Neural crest cell (in vitro differentiated cells): Measurements from ENCODE around the gene PRRT1B. TPM values are rescaled to one million over a fixed set of nuclear protein-coding genes. Genes with fewer than 3 reads are reported as not detected.

ENCODE experiments used
- DNase-seq: peaks from one replicate; pipeline ENCODE4 v3.0.0; 2021; ENCODE audit warnings: low read depth, mixed read lengths, low spot score
- H3K27ac Mint-ChIP-seq: one replicate; pipeline ENCODE4 v1.8.0; 2021; ENCODE audit warnings: mild to moderate bottlenecking, mixed read lengths; ENCODE audit not compliant: unreplicated experiment
- H3K27me3 Mint-ChIP-seq: 2 replicates; pipeline ENCODE4 v1.8.0; 2021; ENCODE audit warnings: low read depth, mild to moderate bottlenecking, mixed read lengths
- H3K36me3 Mint-ChIP-seq: 2 replicates; pipeline ENCODE4 v1.8.0; 2021; ENCODE audit warnings: low read depth, mild to moderate bottlenecking, mixed read lengths
- H3K4me1 Mint-ChIP-seq: 2 replicates; pipeline ENCODE4 v1.8.0; 2021; ENCODE audit warnings: mixed read lengths
- H3K4me3 Mint-ChIP-seq: one replicate; pipeline ENCODE4 v1.8.0; 2021; ENCODE audit warnings: mild to moderate bottlenecking, mixed read lengths
- H3K9me3 Mint-ChIP-seq: 2 replicates; pipeline ENCODE4 v1.8.0; 2021; ENCODE audit warnings: mixed read lengths
- total RNA-seq: library from RNA; stranded (reverse); gene quantifications from 2 replicates; pipeline ENCODE4 v1.2.1, GENCODE V29; 2021
- TF ChIP-seq, protein P1 (sequence below): fragments of 200-600 bp; sonication (generic); conservative IDR thresholded peaks from 2 replicates; pipeline ENCODE4 v1.5.0; 2021; ENCODE audit warnings: antibody characterized with exemption, mild to moderate bottlenecking

The PRRT1B gene
- total RNA-seq, 1 donor from 2014 or later: not detected

DNA sequence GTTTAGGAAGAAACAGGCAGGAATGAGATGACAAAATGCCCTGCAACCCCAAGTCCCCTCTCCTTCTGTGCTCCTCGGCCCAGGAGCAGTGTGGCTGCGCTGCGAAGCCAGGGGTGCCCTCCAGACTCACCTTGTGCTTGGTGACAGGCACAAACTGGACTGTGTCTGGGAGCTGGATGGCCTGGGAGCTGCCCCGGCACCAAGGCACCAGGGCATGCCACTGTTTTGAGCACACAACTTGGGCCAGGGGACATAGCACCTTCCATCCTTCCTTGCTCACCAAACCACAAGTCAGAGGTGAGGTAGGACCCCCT, 51.1 kb downstream of the PRRT1B start:
- H3K27me3 Mint-ChIP-seq: no peaks in the 10 kb centered on the region
- no peaks in the 10 kb centered on the region for H3K36me3 Mint-ChIP-seq

DNA sequence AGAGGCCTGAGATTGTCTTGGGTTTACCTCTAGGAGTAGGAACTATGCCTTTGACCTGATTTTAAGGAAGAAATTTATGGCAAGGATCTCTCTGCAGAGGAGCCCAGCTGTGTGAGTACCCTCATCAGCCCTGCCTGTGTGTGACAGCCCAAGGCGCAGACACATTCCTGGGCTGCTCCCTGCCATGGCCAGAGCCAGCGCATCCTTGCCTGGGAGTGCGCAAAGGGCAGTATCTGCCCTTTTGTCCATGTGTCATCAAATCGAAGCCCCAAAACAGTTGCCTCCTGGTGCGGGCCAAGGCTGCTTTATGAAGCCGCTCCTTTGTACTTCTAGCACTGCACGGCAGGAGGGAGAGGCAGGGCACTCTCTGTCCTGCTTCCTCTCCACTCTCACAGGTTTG, 51.9 kb downstream of the PRRT1B start:
- Mint-ChIP-seq H3K4me1 (no peaks in the 10 kb centered on the region), H3K9me3 (no peaks in the 10 kb centered on the region), H3K27me3 (no peaks in the 10 kb centered on the region), H3K4me3 (no peak overlapping the region), H3K27ac (no peak overlapping the region), H3K36me3 (no peaks in the 10 kb centered on the region)
- no peak for DNase-seq
- TF ChIP-seq, protein P1, sequence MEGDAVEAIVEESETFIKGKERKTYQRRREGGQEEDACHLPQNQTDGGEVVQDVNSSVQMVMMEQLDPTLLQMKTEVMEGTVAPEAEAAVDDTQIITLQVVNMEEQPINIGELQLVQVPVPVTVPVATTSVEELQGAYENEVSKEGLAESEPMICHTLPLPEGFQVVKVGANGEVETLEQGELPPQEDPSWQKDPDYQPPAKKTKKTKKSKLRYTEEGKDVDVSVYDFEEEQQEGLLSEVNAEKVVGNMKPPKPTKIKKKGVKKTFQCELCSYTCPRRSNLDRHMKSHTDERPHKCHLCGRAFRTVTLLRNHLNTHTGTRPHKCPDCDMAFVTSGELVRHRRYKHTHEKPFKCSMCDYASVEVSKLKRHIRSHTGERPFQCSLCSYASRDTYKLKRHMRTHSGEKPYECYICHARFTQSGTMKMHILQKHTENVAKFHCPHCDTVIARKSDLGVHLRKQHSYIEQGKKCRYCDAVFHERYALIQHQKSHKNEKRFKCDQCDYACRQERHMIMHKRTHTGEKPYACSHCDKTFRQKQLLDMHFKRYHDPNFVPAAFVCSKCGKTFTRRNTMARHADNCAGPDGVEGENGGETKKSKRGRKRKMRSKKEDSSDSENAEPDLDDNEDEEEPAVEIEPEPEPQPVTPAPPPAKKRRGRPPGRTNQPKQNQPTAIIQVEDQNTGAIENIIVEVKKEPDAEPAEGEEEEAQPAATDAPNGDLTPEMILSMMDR: no peak

More for the DNA sequence above, 51.1 kb downstream of the PRRT1B start:
- no peak for DNase-seq
- H3K4me3 Mint-ChIP-seq: no peak overlapping the region
- no peaks in the 10 kb centered on the region for H3K9me3 Mint-ChIP-seq
- no peaks in the 10 kb centered on the region for H3K4me1 Mint-ChIP-seq
- TF ChIP-seq, protein P1: no peak
- no peak overlapping the region for H3K27ac Mint-ChIP-seq

GRCh38 chr9:131598121-131598520, 52.8 kb downstream of the PRRT1B start:
- H3K4me3 Mint-ChIP-seq: no peak overlapping the region
- H3K36me3 Mint-ChIP-seq: no peaks in the 10 kb centered on the region
- peak overlapping the region; percentile 78 for H3K27ac Mint-ChIP-seq
- TF ChIP-seq, protein P1: no peak
- no peaks in the 10 kb centered on the region for H3K4me1 Mint-ChIP-seq
- no peaks in the 10 kb centered on the region for H3K27me3 Mint-ChIP-seq
- no peak for DNase-seq
- no peaks in the 10 kb centered on the region for H3K9me3 Mint-ChIP-seq

DNA sequence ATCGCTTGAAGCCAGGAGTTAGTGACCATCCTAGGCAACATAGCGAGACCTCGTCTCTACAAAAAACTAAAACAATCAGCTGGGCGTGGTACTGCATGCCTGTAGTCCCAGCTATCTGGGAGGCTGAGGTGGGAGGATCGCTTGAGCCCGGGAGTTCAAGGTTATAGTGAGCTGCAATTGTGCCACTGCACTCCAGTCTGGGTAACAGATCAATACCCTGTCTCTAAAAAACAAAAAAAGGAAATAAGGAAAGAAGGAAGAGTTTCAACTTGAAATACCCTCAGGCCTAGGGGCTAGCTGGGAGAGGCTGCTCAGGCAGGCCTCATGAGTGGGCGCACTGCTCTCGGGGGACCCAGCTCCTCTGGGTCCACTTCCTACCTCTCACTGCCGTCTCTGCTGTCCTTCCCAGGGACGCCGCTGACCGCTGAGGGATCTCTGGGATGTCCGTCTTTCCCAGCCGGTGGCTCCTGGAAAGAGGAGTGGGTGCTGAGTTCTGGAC, 56.4 kb downstream of the PRRT1B start:
- Mint-ChIP-seq H3K27ac (peak overlapping the region; percentile 41), H3K9me3 (no peaks in the 10 kb centered on the region), H3K27me3 (no peaks in the 10 kb centered on the region), H3K36me3 (no peaks in the 10 kb centered on the region), H3K4me3 (no peak overlapping the region), H3K4me1 (no peaks in the 10 kb centered on the region)
- TF ChIP-seq, protein P1: no peak
- no peak for DNase-seq

- Mint-ChIP-seq H3K4me1 (peaks cover 3% of the 10 kb centered on the region), H3K9me3 (no peaks in the 10 kb centered on the region), H3K27me3 (no peaks in the 10 kb centered on the region), H3K4me3 (no peak overlapping the region), H3K27ac (no peak overlapping the region), H3K36me3 (peaks cover 2% of the 10 kb centered on the region)
- no peak for DNase-seq
- TF ChIP-seq, protein P1: no peak
Observed at GRCh38 chr9:131603199-131603598, 57.9 kb downstream of the PRRT1B start.
